HFFc6 (cell line): ENCODE data around the gene GPC1. TPM values are rescaled to one million over a fixed set of nuclear protein-coding genes. Genes with fewer than 3 reads are reported as not detected.

Source experiments
- DNase-seq: peaks from one replicate; pipeline ENCODE4 v3.0.0-alpha.2; 2018
- H3K27ac Mint-ChIP-seq: 2 replicates; pipeline ENCODE4 v1.8.0; 2020; ENCODE audit warnings: mild to moderate bottlenecking, mixed read lengths
- H3K27me3 Mint-ChIP-seq: 2 replicates; pipeline ENCODE4 v1.8.0; 2021; ENCODE audit warnings: mild to moderate bottlenecking, moderate library complexity, mixed read lengths; ENCODE audit not compliant: insufficient read depth
- H3K36me3 Mint-ChIP-seq: 2 replicates; pipeline ENCODE4 v1.8.0; 2021; ENCODE audit warnings: low read depth, mixed read lengths
- H3K4me1 Mint-ChIP-seq: 2 replicates; pipeline ENCODE4 v1.8.0; 2020; ENCODE audit warnings: low read depth, mixed read lengths
- H3K4me3 Mint-ChIP-seq: 2 replicates; pipeline ENCODE4 v1.8.0; 2020; ENCODE audit warnings: mild to moderate bottlenecking, moderate library complexity, mixed read lengths
- H3K9me3 Mint-ChIP-seq: 2 replicates; pipeline ENCODE4 v1.8.0; 2020; ENCODE audit warnings: mild to moderate bottlenecking, mixed read lengths
- CTCF ChIP-seq: fragments of 200-600 bp; sonication (generic); IDR thresholded peaks from 2 replicates; pipeline ENCODE4 v1.5.0; 2021; ENCODE audit warnings: antibody characterized with exemption, mild to moderate bottlenecking
- total RNA-seq, 6 experiments: library from RNA; stranded (reverse); fragmentation: NEBNext Ultra II Directional; extraction: Animal tissue kit (Norgen Biotek cat#: 25700); gene quantifications; 2 replicates in 1 of 6; 3 replicates in 5 of 6; pipeline ENCODE4 v1.2.3, GENCODE V29; 2021

The GPC1 gene
- total RNA-seq, 6 experiments from 2014 or later, result 315 to 403 (median 350) TPM

GRCh38 chr2:240460781-240461431, 25.4 kb downstream of the GPC1 start:
- Mint-ChIP-seq H3K4me3 (no peak overlapping the region), H3K27ac (no peak overlapping the region), H3K27me3 (no peaks in the 10 kb centered on the region), H3K4me1 (no peaks in the 10 kb centered on the region), H3K36me3 (no peaks in the 10 kb centered on the region), H3K9me3 (no peaks in the 10 kb centered on the region)
- no peak for DNase-seq
- peak; percentile 28 for TF ChIP-seq CTCF

GRCh38 chr2:240461471-240462072, 26.1 kb downstream of the GPC1 start:
- no peaks in the 10 kb centered on the region for H3K4me1 Mint-ChIP-seq
- no peak for TF ChIP-seq CTCF
- no peak for DNase-seq
- no peaks in the 10 kb centered on the region for H3K36me3 Mint-ChIP-seq
- no peaks in the 10 kb centered on the region for H3K9me3 Mint-ChIP-seq
- H3K4me3 Mint-ChIP-seq, result no peak overlapping the region
- H3K27ac Mint-ChIP-seq, result no peak overlapping the region
- H3K27me3 Mint-ChIP-seq, result no peaks in the 10 kb centered on the region

- no peak overlapping the region for H3K4me3 Mint-ChIP-seq
- no peaks in the 10 kb centered on the region for H3K4me1 Mint-ChIP-seq
- DNase-seq, result no peak
- H3K36me3 Mint-ChIP-seq, result no peaks in the 10 kb centered on the region
- no peaks in the 10 kb centered on the region for H3K9me3 Mint-ChIP-seq
- H3K27me3 Mint-ChIP-seq, result peaks cover under 1% of the 10 kb centered on the region; the same call in 1 of the 2 replicates
- H3K27ac Mint-ChIP-seq, result no peak overlapping the region
- no peak for TF ChIP-seq CTCF
Observed at GRCh38 chr2:240462073-240462706, 26.7 kb downstream of the GPC1 start.

DNA sequence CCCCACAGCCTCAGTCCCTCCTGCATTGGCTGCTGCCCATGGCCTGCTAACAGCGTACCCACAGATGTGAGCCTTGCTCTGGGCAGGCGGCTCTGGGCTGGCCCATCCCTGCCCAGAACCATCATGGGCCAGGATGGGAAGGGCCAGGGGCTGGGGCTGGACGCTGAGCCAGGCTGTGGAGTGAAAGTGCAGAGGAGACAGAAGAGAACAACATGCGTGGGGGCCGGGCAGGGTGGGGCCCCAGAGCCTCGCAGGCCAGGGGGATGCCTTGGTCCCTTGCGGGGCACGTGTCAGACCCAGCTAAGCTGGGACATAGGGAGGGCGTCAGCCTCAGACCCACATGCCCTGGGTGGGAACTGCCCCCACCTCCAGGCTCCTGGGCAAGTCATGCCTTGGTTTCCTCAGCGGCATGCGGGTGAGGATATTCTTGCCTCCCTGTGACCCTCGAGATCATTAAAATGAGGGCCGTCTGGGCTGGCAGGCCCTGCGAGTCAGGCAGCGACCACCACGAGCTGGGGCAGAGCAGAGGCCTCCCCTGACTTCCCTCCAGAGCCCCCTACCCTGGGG, 27.3 kb downstream of the GPC1 start:
- no peaks in the 10 kb centered on the region for H3K36me3 Mint-ChIP-seq
- H3K9me3 Mint-ChIP-seq, result no peaks in the 10 kb centered on the region
- TF ChIP-seq CTCF, result no peak
- no peak overlapping the region for H3K4me3 Mint-ChIP-seq
- DNase-seq, result no peak
- H3K4me1 Mint-ChIP-seq, result no peaks in the 10 kb centered on the region
- H3K27ac Mint-ChIP-seq, result no peak overlapping the region
- peaks cover 1% of the 10 kb centered on the region; the same call in 1 of the 2 replicates for H3K27me3 Mint-ChIP-seq

GRCh38 chr2:240463274-240463865, 27.9 kb downstream of the GPC1 start:
- Mint-ChIP-seq H3K4me3 (no peak overlapping the region), H3K27ac (no peak overlapping the region), H3K27me3 (peaks cover 1% of the 10 kb centered on the region; the same call in 1 of the 2 replicates), H3K4me1 (no peaks in the 10 kb centered on the region), H3K36me3 (no peaks in the 10 kb centered on the region), H3K9me3 (no peaks in the 10 kb centered on the region)
- no peak for DNase-seq
- TF ChIP-seq CTCF, result no peak
